Colonic mucosa (tissue), 4 donors: ENCODE results near the gene STAC3. TPM values are rescaled to one million over a fixed set of nuclear protein-coding genes. Genes with fewer than 3 reads are reported as not detected.
A peak's percentile ranks its signal among the peaks of the same experiment; 100 is the strongest.

ENCODE experiments used
- DNase-seq: peaks from one replicate; pipeline ENCODE4 v3.0.0-alpha.2; 2020
- H3K27ac ChIP-seq: fragments of 200-600 bp; one replicate; pipeline ENCODE4 v1.8.0; 2021
- H3K27me3 ChIP-seq: fragments of 200-600 bp; one replicate; pipeline ENCODE4 v1.8.0; 2021
- H3K36me3 ChIP-seq: fragments of 200-600 bp; one replicate; pipeline ENCODE4 v1.8.0; 2021
- H3K4me1 ChIP-seq: fragments of 200-600 bp; one replicate; pipeline ENCODE4 v1.8.0; 2021; ENCODE audit warnings: mild to moderate bottlenecking
- H3K4me3 ChIP-seq: fragments of 200-600 bp; one replicate; pipeline ENCODE4 v1.8.0; 2021
- H3K9ac ChIP-seq, 2 donors: one replicate each; pipeline ENCODE4 v1.7.0; 2013; ENCODE audit warnings: control low read depth in 2 of 2, low read depth in 2 of 2, low read length in 2 of 2
- H3K9me3 ChIP-seq: fragments of 200-600 bp; one replicate; pipeline ENCODE4 v1.8.0; 2021
- CTCF ChIP-seq: fragments of 200-600 bp; IDR thresholded peaks from one replicate; pipeline ENCODE4 v1.8.0; 2022; ENCODE audit warnings: antibody characterized with exemption, mild to moderate bottlenecking
- intact Hi-C: fragments of 100-400 bp; cut with DNase I; formaldehyde crosslinking; loops from one replicate; pipeline ENCODE4 v1.14.1; 2022
- microRNA-seq: library from miRNA; unstranded; fragments of <30 nt; microRNA quantifications from one replicate; pipeline ENCODE4, GENCODE V29; 2019
- total RNA-seq, 2 donors: library from RNA; stranded (reverse); fragmentation: NEBNext Ultra II Directional in 1 of 2; extraction: Animal tissue kit (Norgen Biotek cat#: 25700) in 1 of 2; gene quantifications; one replicate each; pipeline ENCODE4 v1.2.1, GENCODE V29; 2021
- donor health status: healthy.
- donor health status: DM: no; HTN: no; CAD: no.
- donor health status: DM: no; HTN: no; CAD: no.

STAC3 gene
- total RNA-seq, 2 donors from 2014 or later: 1.9 to 2.7 TPM

GRCh38 chr12:57195186-57195585, 55.8 kb downstream of the STAC3 start:
- H3K27me3 ChIP-seq: no peaks in the 10 kb centered on the region
- peaks cover 24% of the 10 kb centered on the region for H3K36me3 ChIP-seq
- no peak overlapping the region for H3K4me3 ChIP-seq
- intact Hi-C loops: no loop called here
- H3K27ac ChIP-seq: no peak overlapping the region
- TF ChIP-seq CTCF: no peak
- H3K9me3 ChIP-seq: no peaks in the 10 kb centered on the region
- no peak for DNase-seq
- H3K4me1 ChIP-seq: no peaks in the 10 kb centered on the region
- no peak overlapping the region for H3K9ac ChIP-seq

GRCh38 chr12:57194253-57194652, 56.7 kb downstream of the STAC3 start:
- Histone ChIP-seq H3K9me3 (no peaks in the 10 kb centered on the region), H3K4me3 (no peak overlapping the region), H3K9ac (no peak overlapping the region), H3K36me3 (peaks cover 24% of the 10 kb centered on the region), H3K4me1 (no peaks in the 10 kb centered on the region), H3K27me3 (no peaks in the 10 kb centered on the region), H3K27ac (no peak overlapping the region)
- TF ChIP-seq CTCF: no peak
- intact Hi-C loops: no loop called here
- no peak for DNase-seq

- no peaks in the 10 kb centered on the region for H3K9me3 ChIP-seq
- no peak for TF ChIP-seq CTCF
- DNase-seq: no peak
- no peak overlapping the region for H3K9ac ChIP-seq
- H3K36me3 ChIP-seq: peaks cover 24% of the 10 kb centered on the region
- H3K27me3 ChIP-seq: no peaks in the 10 kb centered on the region
- intact Hi-C loops: no loop called here
- no peaks in the 10 kb centered on the region for H3K4me1 ChIP-seq
- no peak overlapping the region for H3K4me3 ChIP-seq
- H3K27ac ChIP-seq: no peak overlapping the region
Measured at GRCh38 chr12:57193706-57194245, 57.2 kb downstream of the STAC3 start.

Small RNA genes within 50 kb of the gene (microRNA-seq; reads per million reads assigned to microRNA genes)
- gene MIR1228: 6.1 reads per million, percentile 3 among the genes with 10 or more reads in this experiment

Other genes with a start within 250 kb of the STAC3 start
- 1 to 10 TPM; 3.7 to 5.7 TPM for gene ZBTB39, start 244.6 kb downstream of the STAC3 start, total RNA-seq
- 1 to 10 TPM; 1.9 TPM for gene TAC3, start 234.7 kb downstream of the STAC3 start, total RNA-seq
- 100 to 1,000 TPM; 261 to 273 TPM for gene MYO1A, start 201.1 kb downstream of the STAC3 start, total RNA-seq
- gene NEMP1, start 172.4 kb downstream of the STAC3 start, total RNA-seq: 10 to 100 TPM in 1 of 2 donors, 1 to 10 TPM in 1; 7.3 to 21.1 TPM
- 1 to 10 TPM; 4.8 to 7.0 TPM for gene NAB2, start 162.1 kb downstream of the STAC3 start, total RNA-seq
- 100 to 1,000 TPM; 161 to 181 TPM for gene STAT6, start 139.8 kb downstream of the STAC3 start, total RNA-seq
- gene LRP1, start 122.7 kb downstream of the STAC3 start, total RNA-seq: 100 to 1,000 TPM; 107 to 123 TPM
- not detected for gene LRP1-AS, start 103.6 kb downstream of the STAC3 start, total RNA-seq
- gene NXPH4, start 34.4 kb downstream of the STAC3 start, total RNA-seq: under 1 TPM in 1 of 2 donors, not detected in 1; 0.27 TPM
- 100 to 1,000 TPM in 1 of 2 donors, 10 to 100 TPM in 1; 69.4 to 160 TPM for gene SHMT2, start 21.5 kb downstream of the STAC3 start, total RNA-seq
- 10 to 100 TPM; 41.0 to 60.4 TPM for gene R3HDM2, start 179.9 kb upstream of the STAC3 start, total RNA-seq
- not detected for gene INHBC, start 183.6 kb upstream of the STAC3 start, total RNA-seq
- gene INHBE, start 204.1 kb upstream of the STAC3 start, total RNA-seq: under 1 TPM in 1 of 2 donors, not detected in 1; 0.22 TPM
- 1 to 10 TPM; 1.4 to 2.0 TPM for gene GLI1, start 208.6 kb upstream of the STAC3 start, total RNA-seq
- gene ARHGAP9, start 228.7 kb upstream of the STAC3 start, total RNA-seq: 1 to 10 TPM; 5.5 to 6.5 TPM
- gene MARS1, start 236.9 kb upstream of the STAC3 start, total RNA-seq: 100 to 1,000 TPM in 1 of 2 donors, 10 to 100 TPM in 1; 90.3 to 195 TPM